HG02943 (cell line): Measurements from ENCODE around the gene SLC25A25.

Source experiments
- ATAC-seq: cut with Tn5 transposase; IDR thresholded peaks from one replicate; pipeline ENCODE4 v1.9.1; 2021; ENCODE audit warnings: mild to moderate bottlenecking, low read depth, moderate library complexity; ENCODE audit not compliant: unreplicated experiment

SLC25A25 gene

GRCh38 chr9:128141604-128142003 is 73.6 kb downstream of the SLC25A25 start:
- ATAC-seq, result no peak

GRCh38 chr9:128142061-128142460 is 74.0 kb downstream of the SLC25A25 start:
- no peak for ATAC-seq

GRCh38 chr9:128142596-128142995 is 74.6 kb downstream of the SLC25A25 start:
- no peak for ATAC-seq

GRCh38 chr9:128143525-128144238 is 75.7 kb downstream of the SLC25A25 start:
- ATAC-seq, result no peak

GRCh38 chr9:128144239-128145181 is 76.5 kb downstream of the SLC25A25 start:
- no peak for ATAC-seq

- no peak for ATAC-seq
Measured at GRCh38 chr9:128145536-128145935, 77.5 kb downstream of the SLC25A25 start.

GRCh38 chr9:128145951-128146351 is 77.9 kb downstream of the SLC25A25 start:
- no peak for ATAC-seq

GRCh38 chr9:128146591-128147120 is 78.6 kb downstream of the SLC25A25 start:
- ATAC-seq, result no peak

- no peak for ATAC-seq
Measured at GRCh38 chr9:128148509-128149000, 80.5 kb downstream of the SLC25A25 start.

- no peak for ATAC-seq
Measured at GRCh38 chr9:128149001-128149701, 81.1 kb downstream of the SLC25A25 start, which contains the start of gene LCN2. Gene LCN2 (plus strand): TSS chr9:128149453. CDS start chr9:128149526, 73 bp downstream.

- ATAC-seq, result no peak
Measured at GRCh38 chr9:128149951-128150593, 82.0 kb downstream of the SLC25A25 start.

- ATAC-seq, result no peak
Measured at GRCh38 chr9:128150594-128151308, 82.7 kb downstream of the SLC25A25 start.

GRCh38 chr9:128151309-128152132 is 83.5 kb downstream of the SLC25A25 start:
- ATAC-seq, result no peak

- no peak for ATAC-seq
Measured at GRCh38 chr9:128152133-128153059, 84.4 kb downstream of the SLC25A25 start.

- no peak for ATAC-seq
Measured at GRCh38 chr9:128153060-128153946, 85.3 kb downstream of the SLC25A25 start.

GRCh38 chr9:128153947-128154695 is 86.1 kb downstream of the SLC25A25 start:
- no peak for ATAC-seq
